ENCODE data around the gene GLUL. TPM values are rescaled to one million over a fixed set of nuclear protein-coding genes. Genes with fewer than 3 reads are reported as not detected.

Gene GLUL
- total RNA-seq, 2 donors from 2014 or later, result 621 to 1,699 TPM

GRCh38 chr1:182374101-182374834 lies 17.3 kb downstream of the GLUL start:
- Histone ChIP-seq H3K36me3 (replicated peaks in 1 of 2; ENCODE audit: insufficient read depth in 1 of 2, low read depth in 2 of 2) (no peaks in the 10 kb centered on the region), H3K4me1 (no peaks in the 10 kb centered on the region), H3K27me3 (no peaks in the 10 kb centered on the region), H3K9me3 (no peaks in the 10 kb centered on the region), H3K4me3 (no peak overlapping the region), H3K27ac (no peak overlapping the region)
- WGBS, 2 donors, result 71 to 82% methylated on average over 5 of the region's 5 CpGs
- intact Hi-C loops (cut with DNase I), result no loop called here
- DNase-seq (no peak), ATAC-seq (no peak)
- TF ChIP-seq CTCF (IDR thresholded peaks at IDR 0.05) (no peak), POLR2A (IDR thresholded peaks at IDR 0.05) (no peak)

- TF ChIP-seq POLR2A (IDR thresholded peaks at IDR 0.05), result no peak
- TF ChIP-seq CTCF (IDR thresholded peaks at IDR 0.05), result no peak
- Histone ChIP-seq H3K27ac (no peak overlapping the region), H3K36me3 (replicated peaks in 1 of 2; ENCODE audit: insufficient read depth in 1 of 2, low read depth in 2 of 2) (no peaks in the 10 kb centered on the region), H3K4me3 (no peak overlapping the region), H3K4me1 (no peaks in the 10 kb centered on the region), H3K9me3 (no peaks in the 10 kb centered on the region), H3K27me3 (no peaks in the 10 kb centered on the region)
- 59 to 75% methylated on average over 3 of the region's 3 CpGs for WGBS, 2 donors
- ATAC-seq (no peak), DNase-seq (no peak)
- intact Hi-C loops (cut with DNase I), result no loop called here
Measured at GRCh38 chr1:182370532-182370931, 21.1 kb downstream of the GLUL start.

DNA sequence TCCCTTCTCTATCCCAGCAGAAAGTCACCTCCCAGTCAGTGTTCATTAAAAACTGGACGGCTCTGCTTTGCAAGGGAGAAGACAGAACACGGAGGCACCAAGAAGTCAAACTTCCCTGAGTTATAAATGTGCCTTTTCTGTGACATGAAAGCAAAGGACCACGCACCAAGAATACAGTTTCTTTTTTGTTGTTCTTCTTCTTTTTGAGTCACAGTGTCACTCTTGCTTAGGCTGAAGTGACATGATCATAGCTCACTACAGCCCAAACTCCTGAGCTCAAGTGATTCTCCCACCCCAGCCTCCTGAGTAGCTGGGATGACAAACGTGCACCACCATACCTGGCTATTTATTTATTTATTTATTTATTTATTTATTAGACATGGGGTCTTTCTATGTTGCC lies 22.7 kb downstream of the GLUL start:
- H3K4me1 ChIP-seq, result no peaks in the 10 kb centered on the region
- ATAC-seq, result no peak

DNA sequence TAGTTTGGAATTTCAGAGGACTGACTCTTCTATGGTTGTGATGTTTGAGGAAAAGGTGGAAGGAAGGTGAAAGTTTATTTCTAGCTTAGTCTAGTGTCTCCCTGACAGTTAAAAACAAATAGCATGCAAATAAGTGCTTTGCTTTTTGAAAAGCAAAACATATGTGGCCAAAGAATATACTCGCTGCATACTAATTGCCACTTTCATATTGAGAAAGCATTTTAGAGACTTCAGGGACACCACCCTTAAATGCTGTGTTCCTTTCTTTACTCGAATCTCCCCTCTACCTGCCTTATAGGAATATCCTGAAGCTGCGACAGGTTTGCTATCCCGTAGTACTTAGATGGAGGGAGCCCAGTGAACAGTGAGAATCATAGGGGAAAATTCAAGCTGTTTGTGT lies 23.2 kb downstream of the GLUL start:
- Histone ChIP-seq H3K27ac (no peak overlapping the region), H3K4me1 (no peaks in the 10 kb centered on the region), H3K36me3 (replicated peaks in 1 of 2; ENCODE audit: insufficient read depth in 1 of 2, low read depth in 2 of 2) (no peaks in the 10 kb centered on the region), H3K27me3 (no peaks in the 10 kb centered on the region), H3K4me3 (no peak overlapping the region), H3K9me3 (no peaks in the 10 kb centered on the region)
- no peak for DNase-seq
- TF ChIP-seq POLR2A (IDR thresholded peaks at IDR 0.05) (no peak), CTCF (IDR thresholded peaks at IDR 0.05) (no peak)
- WGBS, 2 donors, result 65 to 66% methylated on average over 4 of the region's 4 CpGs
- intact Hi-C loops (cut with DNase I), result no loop called here
- no peak for ATAC-seq

More for the DNA sequence above, 22.7 kb downstream of the GLUL start:
- no peak overlapping the region for H3K4me3 ChIP-seq
- intact Hi-C loops (cut with DNase I), result no loop called here
- WGBS, 2 donors, result 73 to 84% methylated on average over 4 of the region's 4 CpGs
- no peaks in the 10 kb centered on the region for H3K9me3 ChIP-seq
- no peak overlapping the region for H3K27ac ChIP-seq
- H3K27me3 ChIP-seq, result no peaks in the 10 kb centered on the region
- DNase-seq, result no peak
- H3K36me3 ChIP-seq (replicated peaks in 1 of 2; ENCODE audit: insufficient read depth in 1 of 2, low read depth in 2 of 2), result no peaks in the 10 kb centered on the region
- no peak for TF ChIP-seq POLR2A (IDR thresholded peaks at IDR 0.05)
- no peak for TF ChIP-seq CTCF (IDR thresholded peaks at IDR 0.05)

DNA sequence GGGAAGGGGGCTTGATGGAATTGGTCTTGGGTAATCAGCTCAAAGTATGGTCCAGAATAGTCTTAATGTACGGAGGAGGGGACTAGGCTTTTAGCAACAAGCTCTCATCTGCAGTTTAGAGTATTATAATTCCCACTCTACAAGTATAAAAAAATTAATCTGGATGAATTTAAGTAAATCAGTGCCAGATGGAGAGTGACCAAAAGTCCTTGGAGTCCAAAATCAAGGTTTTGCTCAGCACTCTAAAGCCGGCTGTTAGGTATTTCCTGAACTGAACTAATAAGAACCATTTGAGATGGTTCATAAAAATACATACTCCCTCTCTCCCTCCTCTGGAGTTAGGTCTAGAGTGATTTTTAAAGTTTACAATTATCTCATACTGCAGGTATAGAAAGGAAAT lies 23.7 kb downstream of the GLUL start:
- H3K9me3 ChIP-seq, result no peaks in the 10 kb centered on the region
- no peak overlapping the region for H3K4me3 ChIP-seq
- H3K4me1 ChIP-seq, result no peaks in the 10 kb centered on the region
- H3K27ac ChIP-seq, result no peak overlapping the region
- H3K36me3 ChIP-seq (replicated peaks in 1 of 2; ENCODE audit: insufficient read depth in 1 of 2, low read depth in 2 of 2), result no peaks in the 10 kb centered on the region
- no peak for ATAC-seq
- H3K27me3 ChIP-seq, result no peaks in the 10 kb centered on the region
- no peak for DNase-seq
- 61 to 75% methylated on average over 2 of the region's 2 CpGs for WGBS, 2 donors
- no peak for TF ChIP-seq CTCF (IDR thresholded peaks at IDR 0.05)
- TF ChIP-seq POLR2A (IDR thresholded peaks at IDR 0.05), result no peak
- intact Hi-C loops (cut with DNase I), result no loop called here
